Activated CD4-positive, alpha-beta T cell treated with anti-CD3 and anti-CD28 coated beads, Interleukin-2, Interleukin-6, amounts not matched to agents 100 ng/mL and 50 ng/mL, durations not matched to agents 16 hours and 8 hours (primary cell): ENCODE data around the gene SOX6.

Experiments
- DNase-seq: peaks from one replicate; pipeline ENCODE4 v3.0.0-alpha.2; 2020

The SOX6 gene

DNA sequence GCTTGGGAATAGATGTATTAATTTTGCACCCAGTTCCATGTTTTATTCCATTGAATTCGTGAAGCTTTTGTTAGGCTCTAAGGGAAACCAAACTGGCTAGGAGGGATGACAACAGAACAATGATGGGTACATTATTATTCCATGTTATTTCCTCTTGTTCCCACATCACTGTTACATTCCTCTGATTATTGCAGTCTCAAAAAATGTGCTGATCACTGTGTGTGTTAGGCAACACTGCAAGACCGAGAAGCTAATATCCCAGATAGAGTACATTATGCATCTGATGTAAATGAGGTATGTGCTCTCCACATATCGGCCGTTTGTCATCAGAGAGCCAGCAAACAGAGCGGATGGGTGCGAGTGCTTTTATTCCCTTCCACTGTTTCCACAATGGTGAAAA lies 327.9 kb downstream of the SOX6 start:
- DNase-seq = no peak

- no peak for DNase-seq
Observed at GRCh38 chr11:16027621-16028020, 328.7 kb downstream of the SOX6 start.

DNA sequence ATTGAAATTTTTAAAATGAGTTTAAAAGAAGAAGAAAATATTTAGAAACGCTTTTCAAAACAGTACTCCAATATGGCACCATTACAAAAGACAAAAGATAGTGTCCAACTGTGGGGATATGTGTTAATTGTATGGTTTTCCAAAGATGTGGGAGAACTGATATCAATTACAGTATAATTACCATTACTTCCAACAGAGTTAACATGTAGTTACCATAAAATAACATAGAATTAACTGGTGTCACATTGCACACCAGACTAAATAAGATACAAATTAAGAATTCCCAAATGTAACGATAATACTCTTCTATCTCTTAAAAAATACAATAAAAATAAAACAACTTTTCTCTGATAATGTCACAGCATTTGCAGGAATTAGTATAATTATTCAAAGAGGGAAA lies 329.5 kb downstream of the SOX6 start:
- no peak for DNase-seq

DNA sequence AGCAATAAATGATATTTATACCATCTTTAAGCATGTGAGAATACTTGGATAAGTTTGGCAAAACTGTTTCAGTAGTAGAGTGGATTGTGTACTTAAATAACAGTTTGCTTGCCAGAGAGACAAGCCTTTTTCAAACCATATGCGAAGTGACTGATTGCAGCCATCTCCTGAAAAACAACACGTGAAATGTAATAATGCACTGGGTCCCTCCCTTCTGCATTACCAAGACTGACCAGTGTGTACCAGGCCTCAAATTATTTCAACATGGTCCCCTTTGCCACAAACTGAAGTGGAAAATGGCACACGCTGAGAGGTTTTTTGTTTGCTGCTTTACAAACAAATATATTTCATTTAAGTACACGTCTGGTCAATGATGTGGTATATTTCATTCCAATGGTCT lies 337.4 kb downstream of the SOX6 start:
- no peak for DNase-seq

- DNase-seq = no peak
Observed at GRCh38 chr11:16016468-16016829, 339.9 kb downstream of the SOX6 start.

- DNase-seq = no peak
Observed at GRCh38 chr11:16015741-16016467, 340.4 kb downstream of the SOX6 start.

DNA sequence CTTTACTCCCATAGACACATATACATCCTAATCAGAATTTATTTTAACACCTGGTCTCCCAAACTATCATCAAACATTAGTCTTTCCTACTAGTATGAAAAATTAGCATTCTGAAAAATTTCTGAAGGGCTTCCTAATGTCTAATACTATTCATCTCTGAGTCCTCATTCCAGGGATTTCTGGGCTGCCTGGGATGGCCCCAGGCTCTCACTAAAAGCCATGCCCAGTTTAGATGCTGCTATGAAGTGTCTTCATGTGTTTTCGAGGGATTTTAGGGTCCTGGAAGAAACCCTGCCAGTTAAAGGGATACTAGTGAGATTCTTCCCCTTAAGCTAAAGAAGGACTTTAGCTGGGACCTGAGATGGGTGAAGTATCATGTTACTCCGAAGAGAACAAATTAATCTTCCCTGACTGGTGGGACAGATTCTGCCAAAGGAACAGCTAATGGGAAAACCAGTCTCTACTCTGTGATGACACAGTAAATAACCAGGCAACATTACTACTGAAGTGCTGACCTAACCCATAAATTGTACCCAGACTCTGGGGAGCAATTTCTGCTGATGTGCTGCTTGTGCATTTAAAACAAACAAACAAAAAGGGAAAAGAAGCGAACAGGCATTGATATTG lies 342.6 kb downstream of the SOX6 start:
- DNase-seq = no peak

GRCh38 chr11:16013242-16013641 lies 343.1 kb downstream of the SOX6 start:
- no peak for DNase-seq

DNA sequence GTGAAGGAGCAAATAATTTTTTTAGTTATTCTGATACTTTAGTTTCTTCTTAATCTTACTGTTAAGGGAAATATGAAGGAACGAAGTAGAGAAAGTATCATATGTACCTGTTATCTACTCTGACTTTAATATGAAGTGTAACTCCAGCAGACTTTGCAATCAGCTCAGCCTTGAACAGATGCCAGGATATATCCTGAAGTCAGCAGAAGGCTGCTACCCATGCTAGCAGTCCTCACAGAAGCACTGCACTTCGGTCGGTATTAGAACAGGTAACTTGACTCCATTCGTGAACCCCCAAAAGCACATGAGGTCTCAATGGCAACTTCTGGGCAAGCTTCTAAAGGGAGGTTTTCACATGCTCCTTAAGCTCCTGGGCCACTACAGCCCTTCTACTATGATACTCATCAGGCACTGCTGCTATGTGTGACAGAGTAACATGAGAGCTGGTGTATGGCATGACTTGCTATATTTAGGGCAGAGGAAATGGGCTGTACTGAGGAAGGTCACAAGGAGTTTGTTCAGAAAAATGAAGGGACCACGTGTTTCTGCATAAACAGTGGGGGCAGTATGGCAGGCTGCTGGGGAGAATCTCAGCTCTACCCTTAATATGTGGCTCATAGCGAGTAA lies 344.1 kb downstream of the SOX6 start:
- no peak for DNase-seq

DNA sequence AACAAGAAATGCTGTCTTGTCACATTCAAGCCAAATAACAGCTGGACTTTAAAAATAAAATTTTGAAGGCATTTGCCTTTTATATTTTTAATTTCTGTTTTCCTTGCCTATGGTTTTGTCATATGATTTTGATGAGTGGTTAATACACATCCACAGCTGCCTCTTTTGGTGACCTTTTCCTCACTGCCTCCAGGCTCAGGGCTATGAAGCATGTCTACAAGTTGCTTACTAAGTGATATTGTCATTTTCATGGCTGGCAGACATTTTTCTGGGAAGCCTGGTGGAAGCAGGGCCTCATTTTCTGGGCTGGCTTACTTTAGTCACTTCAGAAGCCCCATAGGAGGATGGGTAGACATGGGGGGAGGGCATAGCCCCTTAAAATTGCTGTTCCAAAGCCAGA lies 344.9 kb downstream of the SOX6 start:
- DNase-seq = no peak

GRCh38 chr11:16009021-16009420 lies 347.3 kb downstream of the SOX6 start:
- DNase-seq = no peak

DNA sequence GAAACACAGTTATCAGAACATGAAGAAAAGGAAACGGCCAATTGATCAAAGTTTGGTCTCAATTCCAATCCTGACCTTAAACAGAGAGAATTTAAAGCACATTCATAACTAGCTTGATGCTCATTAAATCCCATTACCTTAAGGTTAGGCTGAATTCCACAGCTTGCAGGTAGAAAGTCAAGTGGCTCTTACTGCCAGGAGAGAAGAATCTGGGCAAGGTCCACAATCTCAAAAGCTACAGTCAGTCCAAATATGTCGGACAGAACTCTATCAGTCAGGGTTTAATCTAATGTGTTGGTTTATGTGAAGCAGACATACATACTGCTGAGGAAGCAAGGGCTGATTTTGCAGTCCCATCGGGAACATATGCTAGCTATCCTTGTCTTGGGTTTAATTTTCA lies 348.8 kb downstream of the SOX6 start:
- DNase-seq = no peak

- no peak for DNase-seq
Observed at GRCh38 chr11:16002942-16003341, 353.4 kb downstream of the SOX6 start.

DNA sequence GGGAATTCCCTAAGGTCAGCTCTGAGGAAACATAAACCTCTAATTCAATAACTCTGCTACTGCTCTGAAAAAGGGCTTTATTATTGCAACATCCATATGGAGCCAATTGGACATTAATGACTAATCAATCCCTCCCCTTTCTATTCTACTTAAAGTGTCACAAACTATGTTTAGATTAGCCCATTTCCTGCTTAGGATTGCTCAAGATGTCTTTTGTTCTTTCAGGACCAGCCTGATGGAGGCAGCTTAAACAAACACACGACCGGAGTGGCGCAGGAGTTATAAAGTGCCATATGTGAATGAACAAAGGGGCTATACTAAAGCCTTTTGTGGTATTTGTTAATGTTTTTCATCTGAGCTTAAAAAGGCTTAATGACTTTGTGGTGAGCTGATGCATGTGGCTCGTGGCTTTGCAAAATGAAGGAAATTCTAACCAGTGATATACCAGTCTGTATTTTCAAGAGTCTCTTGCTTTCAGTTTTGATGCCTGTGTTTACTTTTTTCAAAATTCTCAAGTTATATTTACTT lies 354.4 kb downstream of the SOX6 start:
- no peak for DNase-seq

DNA sequence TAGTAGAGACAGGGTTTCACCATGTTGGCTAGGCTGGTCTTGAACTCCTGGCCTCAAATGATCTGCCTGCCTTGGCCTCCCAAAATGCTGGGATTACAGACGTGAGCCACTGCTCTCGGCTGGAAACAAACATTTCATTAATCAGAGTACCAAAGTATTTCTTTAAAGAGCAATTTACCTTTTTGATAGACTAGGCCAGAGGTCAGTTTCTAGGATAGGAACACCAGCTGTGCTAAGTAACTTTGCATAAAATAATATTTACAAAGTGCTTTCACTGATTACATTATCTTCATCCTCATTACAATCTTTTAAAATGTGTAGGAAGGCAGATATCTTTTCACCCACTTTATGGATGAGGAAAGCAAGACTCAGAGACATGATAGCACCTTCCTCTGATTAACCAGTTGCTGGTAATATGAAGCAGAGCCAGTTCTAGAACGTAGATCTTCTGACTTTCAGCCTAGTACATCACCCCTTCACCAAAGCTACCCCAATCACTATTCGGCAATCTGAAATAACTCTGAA lies 355.2 kb downstream of the SOX6 start:
- no peak for DNase-seq

- DNase-seq = no peak
Observed at GRCh38 chr11:16000065-16000464, 356.3 kb downstream of the SOX6 start.

DNA sequence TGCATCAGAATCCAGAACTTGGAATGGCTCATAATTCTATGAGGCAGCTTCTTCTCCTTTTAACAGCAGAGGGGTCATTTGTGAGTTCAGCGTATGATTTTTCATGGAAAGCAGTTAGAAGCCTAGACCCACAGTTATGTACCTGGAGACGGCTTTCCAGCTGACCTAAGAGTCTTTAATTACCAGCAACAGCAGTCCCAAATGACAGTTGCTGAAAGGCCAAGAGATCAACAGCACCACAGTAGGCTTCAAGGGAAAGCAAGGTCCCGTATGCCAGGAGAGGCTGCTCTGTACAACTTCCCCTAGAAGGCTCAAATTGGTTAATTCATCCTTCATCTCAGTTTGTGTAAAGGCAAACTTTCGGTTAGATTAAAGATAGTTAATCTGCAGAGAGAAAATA lies 363.0 kb downstream of the SOX6 start:
- no peak for DNase-seq

DNA sequence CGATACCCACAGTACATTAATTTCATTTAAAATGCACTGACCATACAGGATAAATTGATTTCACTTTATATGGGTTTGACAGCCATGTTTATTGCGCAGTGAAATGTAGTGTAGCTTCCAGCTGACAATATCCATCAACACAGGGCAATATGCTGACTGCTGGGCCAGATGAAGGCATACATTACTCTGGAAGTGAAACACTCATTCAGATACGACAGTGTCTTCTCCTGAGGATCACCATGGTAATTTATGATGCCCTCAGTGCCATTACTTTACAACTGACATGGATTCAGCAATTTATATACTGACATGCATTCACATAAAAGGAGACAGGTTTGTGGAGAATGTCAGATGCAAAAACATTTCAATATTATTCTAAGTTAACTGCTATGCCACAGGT lies 365.1 kb downstream of the SOX6 start:
- no peak for DNase-seq

DNA sequence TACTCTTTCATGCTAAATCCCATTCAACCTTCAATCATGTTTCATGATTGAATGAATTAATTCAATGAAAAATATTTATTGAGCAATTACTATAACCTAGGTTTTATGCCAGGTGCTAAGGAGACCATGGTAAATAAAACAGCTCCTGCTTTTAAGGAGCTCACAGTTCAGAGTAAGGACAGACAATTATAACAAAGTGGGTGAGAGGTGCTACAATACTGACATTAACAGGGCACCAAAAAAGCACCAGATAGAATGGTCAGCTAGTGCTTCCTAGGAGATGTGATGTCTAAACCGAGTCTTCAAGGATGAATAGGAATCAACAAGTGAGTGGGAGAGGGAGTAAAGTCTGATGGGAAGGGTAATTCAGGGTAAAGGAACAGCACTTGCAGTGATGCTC lies 366.7 kb downstream of the SOX6 start:
- no peak for DNase-seq

GRCh38 chr11:15988693-15989231 lies 367.6 kb downstream of the SOX6 start:
- no peak for DNase-seq

DNA sequence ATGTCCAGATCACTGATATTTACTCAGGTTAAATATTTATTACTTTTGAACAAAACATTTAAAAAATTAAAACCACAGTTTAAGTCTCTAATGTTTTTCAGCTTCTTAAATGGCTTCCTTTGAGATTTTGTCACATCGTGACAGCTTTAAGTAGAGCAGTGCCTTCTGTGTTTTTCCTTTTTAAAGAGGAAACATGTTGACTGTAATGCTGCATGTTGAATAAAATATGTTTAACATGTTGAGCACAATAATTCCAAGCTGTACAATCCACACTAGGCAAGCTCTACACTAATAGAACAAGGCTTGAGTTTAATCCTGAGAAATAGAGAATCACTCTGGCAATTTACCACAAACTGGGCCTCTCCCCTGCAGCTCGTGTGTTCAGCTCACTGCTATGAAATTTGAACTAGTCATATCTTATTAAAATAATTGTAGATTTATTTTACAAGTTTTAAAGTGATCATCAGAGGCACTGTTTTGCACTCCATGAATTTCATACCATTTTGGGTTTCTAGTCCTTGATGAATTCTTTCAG lies 368.3 kb downstream of the SOX6 start:
- no peak for DNase-seq

- DNase-seq = no peak
Observed at GRCh38 chr11:15987046-15987445, 369.3 kb downstream of the SOX6 start.

- DNase-seq = no peak
Observed at GRCh38 chr11:15985860-15986139, 370.5 kb downstream of the SOX6 start.
